ES-I3 (cell line): ENCODE data around the gene ALX1.

Source experiments
- H3K36me3 ChIP-seq: 2 replicates; pipeline ENCODE4 v1.6.1; 2013; ENCODE audit warnings: mild to moderate bottlenecking, low read length, control low read depth, moderate library complexity; ENCODE audit not compliant: insufficient read depth
- H3K4me1 ChIP-seq: 2 replicates; pipeline ENCODE4 v1.6.1; 2013; ENCODE audit warnings: mild to moderate bottlenecking, control low read depth, low read length; ENCODE audit not compliant: insufficient read depth
- H3K9ac ChIP-seq: 2 replicates; pipeline ENCODE4 v1.6.1; 2013; ENCODE audit warnings: low read depth, mild to moderate bottlenecking, low read length, moderate library complexity
- H3K9me3 ChIP-seq: 2 replicates; pipeline ENCODE4 v1.6.1; 2013; ENCODE audit warnings: mild to moderate bottlenecking, low read length, moderate library complexity; ENCODE audit not compliant: control insufficient read depth, insufficient read depth

Gene ALX1

DNA sequence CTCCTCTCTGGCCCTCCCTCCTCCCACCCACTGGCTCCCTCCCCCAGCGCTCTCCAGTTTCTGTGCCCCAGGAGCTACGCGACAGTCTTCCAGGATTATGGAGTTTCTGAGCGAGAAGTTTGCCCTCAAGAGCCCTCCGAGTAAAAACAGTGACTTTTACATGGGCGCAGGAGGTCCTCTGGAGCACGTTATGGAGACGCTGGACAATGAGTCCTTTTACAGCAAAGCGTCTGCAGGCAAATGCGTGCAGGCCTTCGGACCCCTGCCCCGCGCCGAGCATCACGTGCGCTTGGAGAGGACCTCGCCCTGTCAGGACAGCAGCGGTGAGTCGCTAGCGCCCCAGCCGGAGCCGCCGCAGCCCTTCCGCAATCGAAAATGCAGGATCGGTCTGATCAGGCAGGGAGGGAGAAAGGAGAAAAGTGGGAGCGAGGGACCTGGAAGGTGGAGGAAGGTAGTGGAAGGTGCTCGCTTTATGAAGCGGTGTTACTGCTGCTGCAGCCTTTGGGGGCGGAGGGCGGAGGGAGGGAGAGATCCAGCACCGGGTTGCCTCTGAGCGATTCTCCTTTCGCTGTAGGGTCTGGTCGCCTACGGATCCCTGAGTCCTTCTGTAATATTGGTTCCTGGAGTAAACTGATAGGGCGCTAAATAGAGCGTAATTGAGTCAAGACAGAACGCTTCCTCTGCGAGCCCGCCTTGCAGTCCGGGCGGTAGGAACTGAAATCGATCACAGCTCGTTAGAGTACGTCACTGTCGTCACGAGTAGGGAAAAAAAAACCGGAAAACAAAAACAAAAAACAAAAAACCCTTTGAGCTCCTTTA, at the start of gene ALX1:
TSS of gene ALX1 (plus strand) at position 56 of the 819 bp plus-strand sequence. CDS start at position 98, 42 bp downstream.
- no peaks in the 10 kb centered on the region for H3K36me3 ChIP-seq

DNA sequence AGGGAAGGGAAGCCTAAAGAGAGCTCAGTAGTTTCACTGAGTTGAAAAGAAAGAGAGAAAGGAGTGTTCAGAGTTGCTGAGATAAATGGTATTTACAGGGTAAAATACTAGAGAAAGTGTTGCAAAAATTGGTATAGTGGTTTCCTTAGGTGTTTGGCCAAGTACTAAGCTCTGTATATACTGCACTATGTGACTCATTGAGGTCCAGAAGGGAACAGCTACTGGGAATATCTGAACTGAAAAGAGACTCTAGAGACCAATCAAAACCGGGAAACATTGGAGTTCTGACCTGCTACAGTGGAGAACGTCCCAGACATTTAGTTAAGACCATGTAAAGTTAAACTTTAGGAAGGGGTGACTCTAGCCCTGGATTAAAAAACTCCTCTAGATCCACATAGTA, 42.7 kb upstream of the ALX1 start:
- no peaks in the 10 kb centered on the region for H3K9me3 ChIP-seq
- no peaks in the 10 kb centered on the region for H3K36me3 ChIP-seq

More for the DNA sequence above, at the start of gene ALX1:
- H3K9me3 ChIP-seq, result no peaks in the 10 kb centered on the region
- no peaks in the 10 kb centered on the region for H3K4me1 ChIP-seq
- peak within 1 kb of the TSS; percentile 70 for H3K9ac ChIP-seq

DNA sequence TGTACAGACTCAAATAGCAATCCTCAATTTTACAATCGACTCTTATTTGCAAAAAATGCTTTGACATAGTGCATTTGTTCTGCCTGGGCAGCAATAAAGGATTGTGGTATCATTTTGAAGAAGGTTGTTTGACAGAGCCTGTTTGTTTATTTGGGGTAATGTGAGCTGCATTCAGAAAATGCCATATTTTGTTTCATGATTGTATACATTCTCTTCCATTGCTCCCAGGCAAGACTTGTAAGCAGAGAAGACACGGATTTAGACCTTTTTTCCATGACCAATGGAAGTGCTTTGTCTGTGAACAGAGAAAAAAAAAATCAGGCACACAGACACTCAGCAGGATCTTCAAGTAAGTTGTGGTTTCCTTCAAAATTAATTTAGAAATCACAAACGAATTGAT, 35.5 kb upstream of the ALX1 start:
- no peaks in the 10 kb centered on the region for H3K36me3 ChIP-seq
- no peak overlapping the region for H3K9ac ChIP-seq
- H3K9me3 ChIP-seq, result no peaks in the 10 kb centered on the region
- no peaks in the 10 kb centered on the region for H3K4me1 ChIP-seq

More for the DNA sequence above, 42.7 kb upstream of the ALX1 start:
- Histone ChIP-seq H3K4me1 (no peaks in the 10 kb centered on the region), H3K9ac (no peak overlapping the region)

DNA sequence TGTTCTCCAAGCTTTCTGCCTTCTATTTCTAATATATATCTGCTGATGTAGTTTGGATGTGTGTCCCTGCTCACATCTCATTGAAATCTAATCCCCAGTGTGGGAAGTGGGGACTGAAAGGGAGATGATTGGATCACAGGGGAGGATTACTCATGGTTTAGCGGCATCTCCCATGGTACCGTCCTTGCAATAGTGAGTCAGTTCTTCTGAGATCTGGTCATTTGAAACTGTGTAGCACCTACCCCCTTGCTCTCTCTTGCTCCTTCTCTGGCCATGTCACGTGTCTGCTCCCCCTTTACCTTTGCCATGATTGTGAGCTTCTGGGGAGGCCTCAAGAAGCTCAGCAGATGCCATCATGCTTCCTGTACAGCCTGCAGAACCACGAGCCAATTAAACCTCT, 26.2 kb upstream of the ALX1 start:
- Histone ChIP-seq H3K36me3 (no peaks in the 10 kb centered on the region), H3K9ac (no peak overlapping the region), H3K4me1 (no peaks in the 10 kb centered on the region), H3K9me3 (no peaks in the 10 kb centered on the region)

DNA sequence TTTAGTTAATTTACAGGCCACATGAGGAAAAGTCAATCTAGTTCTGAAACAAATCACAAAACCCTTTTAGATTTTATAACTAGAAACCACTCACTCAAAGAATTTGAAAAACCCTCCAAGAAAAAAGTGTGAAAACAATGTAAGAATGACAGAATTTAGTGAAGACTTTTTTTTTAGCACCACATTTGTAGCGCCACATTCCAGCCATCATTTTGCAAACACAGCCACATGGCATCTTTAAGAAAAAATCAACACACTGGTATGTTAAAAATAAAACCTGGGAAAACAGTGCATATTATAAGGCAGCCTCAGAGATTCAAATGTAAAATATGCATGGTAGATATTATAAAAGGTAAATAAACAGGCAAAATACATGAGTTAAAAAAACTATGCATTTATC, 22.3 kb upstream of the ALX1 start:
- Histone ChIP-seq H3K36me3 (no peaks in the 10 kb centered on the region), H3K9ac (no peak overlapping the region), H3K9me3 (no peaks in the 10 kb centered on the region), H3K4me1 (no peaks in the 10 kb centered on the region)

DNA sequence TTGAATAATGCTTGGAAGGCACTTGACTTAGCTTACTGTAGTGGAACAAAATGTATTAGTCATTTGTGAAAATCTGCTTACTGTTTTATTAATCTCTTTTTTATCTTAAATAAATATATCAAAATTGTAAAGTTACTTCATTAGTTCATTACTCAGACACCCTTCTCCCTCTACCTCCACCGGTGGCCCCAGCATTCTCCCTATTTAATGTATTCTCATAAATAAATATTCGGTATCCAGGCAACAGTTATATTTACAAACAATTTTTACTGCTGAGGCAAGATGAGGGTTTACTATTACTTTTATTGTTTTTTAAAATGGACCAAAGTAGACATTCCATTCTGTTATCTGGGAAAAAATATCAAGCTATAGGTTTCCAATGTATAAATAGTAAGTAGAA, 19.6 kb upstream of the ALX1 start:
- Histone ChIP-seq H3K9ac (no peak overlapping the region), H3K36me3 (no peaks in the 10 kb centered on the region), H3K9me3 (no peaks in the 10 kb centered on the region), H3K4me1 (no peaks in the 10 kb centered on the region)

DNA sequence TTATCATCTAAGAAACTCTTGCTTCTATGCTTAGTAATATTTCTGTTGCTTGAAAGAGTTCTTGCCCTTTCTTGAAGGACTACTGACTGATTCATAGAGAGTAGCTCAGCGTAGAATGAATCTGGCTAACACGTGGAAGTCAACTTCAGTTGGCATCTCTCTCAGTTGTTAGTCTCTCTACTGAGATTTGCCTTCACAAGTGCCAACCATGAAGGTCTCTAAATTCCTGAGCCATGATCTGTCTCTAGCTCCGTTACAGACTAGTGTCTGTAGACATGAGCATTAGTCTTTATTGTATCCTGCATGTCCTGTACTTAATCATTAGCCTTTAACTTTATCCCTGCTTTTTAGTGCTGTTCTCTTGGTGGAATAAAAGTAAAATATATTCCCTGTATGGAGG, 19.1 kb upstream of the ALX1 start:
- Histone ChIP-seq H3K4me1 (no peaks in the 10 kb centered on the region), H3K9ac (no peak overlapping the region), H3K9me3 (no peaks in the 10 kb centered on the region), H3K36me3 (no peaks in the 10 kb centered on the region)

DNA sequence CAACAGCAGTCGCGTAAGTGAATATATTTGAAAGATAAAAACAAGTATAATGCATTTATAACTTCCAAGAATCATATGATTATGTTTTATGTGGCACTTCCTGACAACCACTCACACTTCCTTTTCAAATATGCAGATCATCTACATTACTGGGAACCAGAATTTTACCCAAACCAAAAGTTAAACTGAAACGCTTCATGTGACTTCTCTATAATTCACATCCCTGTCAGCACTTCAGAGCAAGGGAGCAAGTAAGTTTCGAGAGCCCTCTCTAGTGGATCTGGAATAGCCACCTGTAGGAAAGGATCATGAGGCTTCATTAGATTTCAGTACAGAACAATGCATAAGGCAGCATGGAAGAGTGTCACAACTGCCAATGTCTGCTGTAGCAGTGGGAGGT, 13.7 kb upstream of the ALX1 start:
- Histone ChIP-seq H3K36me3 (no peaks in the 10 kb centered on the region), H3K9ac (no peak overlapping the region), H3K9me3 (no peaks in the 10 kb centered on the region), H3K4me1 (no peaks in the 10 kb centered on the region)

DNA sequence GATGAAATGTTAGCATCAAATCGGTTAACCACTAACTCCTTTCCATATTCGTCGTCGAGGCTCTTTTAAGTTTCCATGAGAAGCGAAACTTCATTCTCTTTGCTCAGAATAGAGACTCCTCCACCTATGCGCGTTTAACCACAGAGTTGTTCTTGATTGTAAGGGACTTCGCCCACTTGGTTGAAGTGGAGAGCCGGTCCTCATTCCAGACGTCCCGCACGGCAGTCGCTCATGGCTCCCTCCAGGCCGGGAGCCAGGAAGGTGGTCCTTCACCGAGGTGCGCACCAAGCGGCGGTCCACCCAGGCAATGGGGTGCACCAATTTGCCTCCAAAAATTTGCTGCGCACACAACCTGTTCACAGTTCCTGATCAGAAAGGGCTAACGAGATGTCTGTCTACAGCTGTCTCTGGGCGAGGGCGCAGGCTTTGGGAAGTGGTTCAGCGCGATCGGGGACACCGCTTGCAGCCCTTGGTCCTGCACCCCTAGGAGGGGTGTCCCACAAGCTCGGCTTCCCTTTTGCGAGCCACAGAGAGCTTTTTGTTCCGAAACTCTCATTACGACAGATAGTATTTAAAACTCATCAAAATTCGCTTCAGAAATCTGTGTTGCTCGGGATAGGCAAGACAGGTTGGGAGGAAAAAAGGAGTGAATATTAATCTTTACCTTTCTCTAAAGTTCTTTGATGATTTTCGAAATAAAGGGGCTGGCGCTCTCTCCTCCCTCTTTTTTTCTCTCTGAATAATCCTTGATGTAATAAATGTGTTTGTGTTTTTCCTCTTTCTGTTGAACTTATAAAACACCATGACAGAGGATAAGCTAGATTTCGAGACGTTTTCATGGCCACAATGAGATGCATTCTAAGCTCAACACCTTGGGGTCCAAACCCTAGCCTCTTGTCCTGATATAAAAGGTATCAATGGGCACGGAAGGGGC, 6.4 kb upstream of the ALX1 start:
- no peaks in the 10 kb centered on the region for H3K9me3 ChIP-seq
- H3K4me1 ChIP-seq, result no peaks in the 10 kb centered on the region
- peak overlapping the region; percentile 46; the same call in 1 of the 2 replicates for H3K9ac ChIP-seq
- H3K36me3 ChIP-seq, result no peaks in the 10 kb centered on the region

DNA sequence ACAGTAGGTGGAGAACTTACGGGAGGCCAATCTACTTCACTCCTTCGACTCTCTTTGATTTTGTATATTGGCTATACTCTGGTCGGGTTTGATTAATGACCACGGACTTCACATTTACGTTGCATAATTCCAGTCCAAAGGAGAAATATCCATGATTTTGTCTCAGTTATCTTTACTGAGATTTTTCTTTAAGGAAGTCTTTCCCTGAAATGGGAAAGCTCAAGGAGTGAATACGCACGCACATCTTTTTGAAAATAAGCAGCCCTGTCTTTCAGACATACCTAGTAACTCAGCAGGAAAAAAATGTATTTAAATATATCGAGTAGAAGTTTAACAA, 5.7 kb upstream of the ALX1 start:
- Histone ChIP-seq H3K9ac (no peak overlapping the region), H3K9me3 (no peaks in the 10 kb centered on the region), H3K36me3 (no peaks in the 10 kb centered on the region), H3K4me1 (no peaks in the 10 kb centered on the region)

DNA sequence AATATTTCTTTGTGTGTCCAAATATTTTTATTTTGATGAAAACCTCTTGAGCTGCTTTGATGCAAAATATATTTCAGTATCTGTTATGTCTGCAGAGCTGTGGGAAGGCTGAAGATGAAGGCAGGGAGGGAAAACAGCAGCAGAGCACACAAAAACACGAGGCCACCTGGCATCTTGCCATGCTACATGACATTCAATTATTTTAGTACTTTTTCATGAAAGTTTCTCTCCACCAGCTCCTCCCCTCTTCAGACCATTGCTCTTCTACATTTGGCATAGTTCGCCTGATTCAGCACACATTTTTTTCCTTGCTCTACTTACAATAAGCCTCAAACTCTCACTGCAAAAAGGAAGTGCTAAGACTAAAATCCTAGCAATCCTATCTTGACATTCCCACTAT, 4.6 kb upstream of the ALX1 start:
- H3K4me1 ChIP-seq, result no peaks in the 10 kb centered on the region
- H3K36me3 ChIP-seq, result no peaks in the 10 kb centered on the region
- H3K9ac ChIP-seq, result no peak overlapping the region
- H3K9me3 ChIP-seq, result no peaks in the 10 kb centered on the region

DNA sequence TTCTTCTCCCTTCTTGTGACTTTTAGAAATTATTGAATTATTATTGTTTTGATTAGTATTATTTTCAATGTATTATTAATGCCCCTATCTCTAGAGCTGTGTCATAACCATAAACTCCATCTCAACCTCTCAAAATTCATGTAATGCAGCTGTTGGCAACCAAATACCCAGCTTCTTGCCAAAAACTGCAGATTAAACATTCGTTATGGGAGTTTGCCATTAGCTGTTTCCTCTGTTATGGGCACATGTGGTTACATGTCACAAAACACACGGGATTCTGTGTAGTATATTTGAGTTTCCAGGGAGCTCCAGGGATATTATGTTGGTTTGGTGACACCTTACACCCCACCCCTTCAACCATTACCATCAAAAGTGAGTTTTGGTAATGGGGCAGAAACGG, 2.8 kb upstream of the ALX1 start:
- Histone ChIP-seq H3K4me1 (no peaks in the 10 kb centered on the region), H3K9ac (no peak overlapping the region), H3K9me3 (no peaks in the 10 kb centered on the region), H3K36me3 (no peaks in the 10 kb centered on the region)

DNA sequence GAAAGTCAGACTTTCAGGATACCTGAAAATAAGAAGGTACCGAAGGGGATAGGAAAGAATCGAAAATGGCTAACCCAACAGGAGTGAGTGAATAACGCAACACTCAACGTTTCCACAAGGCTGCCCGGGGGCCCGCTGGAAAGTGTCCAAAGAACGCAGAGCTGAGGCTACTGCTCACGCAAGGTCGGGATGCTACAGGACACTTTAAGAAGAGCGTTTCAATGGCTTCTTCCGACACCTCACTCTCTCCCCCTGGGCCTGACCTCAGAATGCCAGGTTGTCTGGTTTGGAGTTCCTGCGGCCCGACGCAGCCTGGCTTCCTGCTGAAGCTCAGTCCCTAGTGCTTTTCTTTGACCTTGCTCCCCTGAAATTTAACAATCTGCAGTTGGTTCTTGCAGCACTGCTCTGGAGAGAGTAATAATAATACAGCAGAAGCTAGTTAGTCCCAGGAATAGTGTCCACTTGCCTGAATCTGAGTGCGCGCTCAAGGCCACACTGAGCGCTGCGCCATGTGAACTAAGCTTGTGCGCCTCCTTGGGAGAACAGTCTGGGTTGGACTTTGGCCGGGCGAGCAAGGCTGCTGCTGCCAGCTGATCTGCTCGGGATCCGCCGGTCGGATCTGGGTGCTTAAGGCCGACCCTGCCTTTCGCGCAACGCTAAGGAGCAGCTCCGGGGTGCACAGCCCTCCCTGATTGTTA, 2.0 kb upstream of the ALX1 start:
- H3K9me3 ChIP-seq, result no peaks in the 10 kb centered on the region
- H3K9ac ChIP-seq, result peak overlapping the region; percentile 70; the same call in 1 of the 2 replicates
- H3K36me3 ChIP-seq, result no peaks in the 10 kb centered on the region
- H3K4me1 ChIP-seq, result no peaks in the 10 kb centered on the region

DNA sequence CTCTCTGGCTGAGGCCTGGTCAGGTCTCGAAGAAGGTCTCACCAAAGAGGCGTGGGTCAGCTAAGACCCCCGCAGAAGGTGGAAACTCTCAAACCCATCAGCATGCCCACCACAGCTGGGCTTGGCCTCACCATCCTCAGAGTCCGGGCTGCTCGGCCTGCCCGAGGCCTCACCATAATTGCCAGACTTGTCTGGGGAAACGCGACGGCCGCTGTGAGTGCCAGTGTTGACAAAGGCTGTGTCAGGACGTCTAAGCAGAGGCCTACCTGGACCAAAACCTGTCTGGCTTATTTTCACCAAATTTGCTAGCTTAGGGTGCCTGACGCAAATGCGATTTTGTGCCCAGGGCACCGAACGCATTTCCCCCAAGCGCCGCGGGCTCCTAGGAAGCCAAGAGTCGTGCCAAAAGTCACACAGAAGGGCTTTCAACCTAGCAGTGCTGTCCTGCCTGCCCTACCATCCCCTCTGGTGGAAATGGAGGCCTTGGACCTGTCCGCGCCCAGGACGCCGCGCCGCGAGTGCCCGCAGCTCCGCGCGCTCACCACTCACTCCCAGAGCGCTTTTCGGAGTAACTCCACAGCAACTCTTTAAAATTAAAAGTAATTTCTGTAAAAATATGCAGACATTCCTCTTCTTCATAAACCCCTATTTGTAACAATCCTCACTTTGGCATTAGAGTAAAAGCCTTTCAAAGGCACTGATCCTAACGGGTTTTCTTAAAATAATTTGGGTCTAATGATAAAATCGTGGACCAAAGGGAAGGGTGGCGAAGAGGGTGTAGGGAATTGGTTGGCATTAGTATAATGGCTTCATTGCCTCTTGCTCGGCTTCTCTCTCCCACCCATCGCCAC, 1.2 kb upstream of the ALX1 start:
- Histone ChIP-seq H3K9ac (peak overlapping the region; percentile 70), H3K36me3 (no peaks in the 10 kb centered on the region), H3K4me1 (no peaks in the 10 kb centered on the region), H3K9me3 (no peaks in the 10 kb centered on the region)
